ENCODE data around the gene LAMA2.
"Not testable (repeated sequence)": the region's sequence is repeated elsewhere in the genome, so short reads cannot be mapped to it uniquely, and the experiment has no call there.

The LAMA2 gene

DNA sequence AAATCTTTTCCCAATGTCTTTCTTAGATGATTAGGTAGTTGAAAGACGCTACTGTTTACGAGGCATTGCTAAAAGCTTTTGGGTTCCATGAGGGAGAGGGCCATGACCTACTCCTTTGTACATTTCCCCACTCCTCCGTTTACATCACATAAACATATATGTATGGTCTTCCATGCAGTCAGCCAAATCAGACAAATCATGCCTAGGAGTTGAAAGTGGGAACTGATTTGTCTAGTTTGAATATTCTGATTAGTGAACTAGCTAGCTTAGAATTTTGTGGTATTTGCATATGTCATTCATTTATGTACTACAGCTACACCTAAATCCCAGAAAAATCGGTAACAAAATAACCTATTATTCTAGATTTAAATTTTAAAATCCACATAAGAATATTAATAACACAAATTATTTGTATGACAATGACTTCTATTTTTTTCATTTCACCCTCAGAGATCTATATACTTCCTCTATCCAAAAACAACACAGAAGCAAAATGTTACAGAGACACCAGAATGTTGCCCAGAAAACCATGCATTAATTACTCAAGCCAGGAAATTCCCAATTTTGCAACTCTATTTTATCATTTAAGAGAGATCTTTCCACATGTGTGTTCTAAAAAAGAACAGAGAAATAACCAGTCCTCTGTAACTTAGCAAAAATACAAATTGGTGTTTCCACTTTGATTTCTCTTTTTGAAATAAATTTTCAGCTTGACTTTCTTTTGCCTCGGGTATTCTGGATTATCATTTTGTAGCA is 231.9 kb downstream of the LAMA2 start:
- in situ Hi-C loops (cut with MboI; ENCODE audit: low sequenced_read_pairs) = no loop called here

DNA sequence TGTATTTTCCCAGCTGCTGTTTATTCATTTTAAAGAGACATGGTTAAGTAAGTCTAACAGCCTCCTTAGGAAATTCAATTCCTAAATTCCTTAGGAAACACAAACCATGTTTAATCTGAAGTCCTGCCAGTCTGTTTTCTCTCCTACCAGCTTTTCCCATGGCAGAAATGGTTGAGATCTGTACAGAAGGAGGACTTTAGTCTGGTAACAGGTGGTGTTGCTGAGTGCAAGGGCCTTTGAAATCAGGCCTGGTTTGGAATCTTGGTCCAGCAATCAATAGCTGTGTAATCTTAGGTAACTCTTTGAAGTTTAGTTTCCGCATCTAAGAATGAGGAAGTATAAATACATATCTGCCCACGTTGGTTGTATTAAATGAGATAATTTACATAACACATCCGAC is 232.5 kb downstream of the LAMA2 start:
- in situ Hi-C loops (cut with MboI; ENCODE audit: low sequenced_read_pairs) = no loop called here

DNA sequence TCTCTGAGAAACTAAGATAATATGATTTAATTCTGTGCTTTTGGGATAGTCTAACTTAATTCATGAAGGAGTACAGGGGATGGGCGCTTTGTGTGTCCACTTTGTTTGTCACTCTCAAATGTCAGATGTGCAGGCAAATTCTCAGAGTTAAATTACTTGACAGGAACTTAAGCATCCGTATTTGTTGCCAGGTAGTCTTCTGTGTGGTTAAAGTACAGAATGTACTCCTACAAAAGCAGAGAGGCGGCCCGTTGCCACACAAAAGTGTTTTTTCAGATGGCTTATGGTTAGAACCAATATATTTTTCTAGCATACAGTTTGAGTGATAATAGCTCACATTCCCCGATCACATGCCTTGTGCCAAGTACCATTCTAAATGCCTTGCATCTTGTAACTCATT is 234.4 kb downstream of the LAMA2 start:
- in situ Hi-C loops (cut with MboI; ENCODE audit: low sequenced_read_pairs) = no loop called here

DNA sequence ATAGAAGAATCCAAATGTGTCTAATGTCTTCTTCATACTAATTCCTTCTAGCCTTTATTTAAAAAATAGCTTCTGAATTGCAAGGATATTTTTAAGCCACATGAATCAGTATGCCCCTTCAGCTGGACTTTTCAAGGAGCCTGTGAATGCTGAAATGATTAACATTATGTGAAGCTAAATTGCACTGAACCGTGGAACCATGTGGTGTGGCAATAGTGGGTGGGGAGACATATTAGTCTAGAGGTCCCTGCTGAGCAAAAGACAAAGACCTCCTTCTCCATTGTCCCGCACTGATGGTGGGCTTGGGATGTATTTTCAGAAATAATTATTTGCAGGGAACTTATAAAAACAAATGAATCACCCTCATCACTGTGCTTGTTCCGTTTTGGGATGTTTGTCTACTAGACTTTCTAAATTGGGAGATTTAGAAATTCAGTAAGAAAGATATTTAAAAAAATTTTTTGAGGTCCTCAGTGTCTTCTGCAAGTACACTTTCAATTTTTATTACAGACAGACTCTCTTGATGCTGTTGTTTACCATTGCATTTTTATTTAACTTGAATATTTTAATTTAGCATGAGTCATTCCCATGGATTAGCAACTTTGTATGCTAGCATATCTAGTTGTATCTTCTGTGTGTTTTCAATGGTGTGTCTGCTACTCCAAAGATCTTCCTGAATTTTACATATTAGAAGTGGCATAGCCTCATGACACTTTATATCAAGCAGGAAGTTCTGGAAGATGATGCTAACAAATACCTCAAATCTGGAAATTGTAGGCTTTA is 238.1 kb downstream of the LAMA2 start:
- in situ Hi-C loops (cut with MboI; ENCODE audit: low sequenced_read_pairs) = no loop called here

DNA sequence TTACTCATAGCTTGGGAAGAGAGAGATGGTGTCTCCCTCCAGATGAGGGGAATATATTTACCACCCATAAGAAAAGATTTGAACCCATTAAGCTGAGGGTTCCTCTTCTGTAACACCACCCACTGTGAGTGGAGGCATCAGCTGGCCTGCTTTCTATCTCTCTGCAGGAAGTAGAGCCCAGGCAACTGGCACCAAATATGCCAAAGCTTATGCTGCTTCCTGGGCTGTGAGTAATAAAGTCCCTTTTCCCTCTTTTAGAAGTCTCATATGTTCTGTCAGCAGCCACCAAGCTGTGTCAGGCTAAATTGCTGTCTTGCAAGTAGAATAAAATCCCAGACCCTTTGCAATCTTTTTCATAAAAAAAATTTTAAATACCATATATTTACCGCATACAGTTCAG is 241.4 kb downstream of the LAMA2 start:
- in situ Hi-C loops (cut with MboI; ENCODE audit: low sequenced_read_pairs) = no loop called here

DNA sequence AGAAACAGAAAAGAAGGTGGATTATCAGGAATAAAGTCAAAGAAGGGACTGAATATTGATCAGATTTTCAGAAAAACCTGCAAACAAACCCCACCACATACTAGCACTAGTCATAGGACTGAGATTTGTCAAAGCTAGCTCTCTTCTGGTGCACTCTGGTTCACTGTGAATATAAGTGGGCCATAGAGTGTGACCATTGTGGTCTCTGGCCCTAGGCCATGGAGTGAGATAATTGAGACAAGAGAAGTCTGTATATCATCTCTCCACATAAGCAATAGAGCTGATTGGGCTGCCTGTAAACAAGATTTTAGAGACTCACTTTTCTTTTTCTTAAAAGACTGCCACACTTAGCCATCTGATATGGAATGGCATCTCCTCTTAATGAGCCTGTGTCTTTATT is 247.2 kb downstream of the LAMA2 start:
- in situ Hi-C loops (cut with MboI; ENCODE audit: low sequenced_read_pairs) = no loop called here

DNA sequence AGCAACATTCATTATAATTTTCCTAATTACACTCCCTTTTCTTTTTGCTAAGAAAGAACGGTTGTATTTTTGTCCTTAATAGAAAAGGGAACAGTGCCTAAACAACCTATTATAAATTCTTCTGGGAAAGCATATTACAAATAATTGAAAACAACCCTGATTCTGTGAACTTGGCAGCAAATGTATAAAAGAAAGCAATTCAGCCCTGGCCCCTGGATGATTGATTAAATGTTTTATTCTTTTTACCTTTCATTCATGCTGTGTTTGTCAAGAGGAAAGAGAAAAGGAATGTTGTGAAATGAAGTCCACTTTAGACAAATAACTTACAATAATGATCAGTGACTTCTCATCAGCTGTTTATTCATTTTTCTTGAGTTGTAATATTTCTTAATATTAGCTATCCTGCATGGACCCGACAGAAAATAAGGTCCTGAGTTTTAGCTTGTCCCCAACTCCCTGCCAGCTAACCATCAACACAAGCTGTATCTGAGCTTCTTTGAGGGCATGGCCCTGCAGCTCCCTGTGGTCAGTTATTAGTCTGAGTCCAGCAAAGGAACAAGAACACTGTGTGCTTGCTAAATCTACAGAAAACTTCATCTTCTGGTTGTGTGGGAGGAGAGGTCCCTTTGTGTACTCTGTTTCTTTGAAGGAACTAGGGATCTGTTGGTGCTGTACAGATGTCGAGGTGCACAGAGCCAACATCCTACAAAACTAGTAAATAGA is 248.2 kb downstream of the LAMA2 start:
- in situ Hi-C loops (cut with MboI; ENCODE audit: low sequenced_read_pairs) = no loop called here

DNA sequence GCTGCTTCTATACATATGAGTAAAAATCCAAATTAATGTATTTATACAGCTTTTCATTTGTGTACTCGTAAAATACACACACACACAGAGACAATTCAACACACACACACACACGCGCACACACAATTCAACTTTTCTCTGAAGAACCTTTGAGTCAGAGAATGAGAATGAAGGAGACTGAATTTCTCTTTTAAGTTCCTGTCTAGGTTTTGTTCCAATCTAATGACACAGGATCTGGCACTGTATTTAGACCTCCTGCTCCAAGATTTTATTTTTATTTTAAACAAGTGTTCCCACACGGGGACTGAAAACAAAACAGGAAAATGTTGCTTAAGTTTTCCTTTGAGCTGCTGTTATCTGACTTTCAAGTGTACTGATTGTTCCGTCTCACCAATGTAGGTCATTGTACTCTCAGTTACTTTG is 250.8 kb downstream of the LAMA2 start:
- in situ Hi-C loops (cut with MboI; ENCODE audit: low sequenced_read_pairs) = no loop called here

DNA sequence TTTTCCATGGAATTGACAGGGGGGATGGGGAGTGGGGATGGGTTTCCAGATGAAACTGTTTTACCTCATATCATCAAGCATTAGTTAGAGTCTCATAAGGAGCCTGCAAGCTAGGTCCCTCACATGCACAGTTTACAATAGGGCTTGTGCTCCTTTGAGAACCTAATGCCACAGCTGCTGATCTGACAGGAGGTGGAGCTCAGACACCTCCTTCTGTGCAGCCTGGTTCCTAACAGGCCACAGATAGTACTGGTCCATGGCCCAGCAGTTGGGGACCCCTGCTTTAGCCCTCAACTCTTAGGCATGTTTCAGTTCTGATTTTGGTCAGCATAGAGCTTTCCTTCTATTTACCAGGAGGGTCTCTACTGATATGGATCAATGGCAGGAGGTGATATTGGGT is 251.6 kb downstream of the LAMA2 start:
- in situ Hi-C loops (cut with MboI; ENCODE audit: low sequenced_read_pairs) = no loop called here

DNA sequence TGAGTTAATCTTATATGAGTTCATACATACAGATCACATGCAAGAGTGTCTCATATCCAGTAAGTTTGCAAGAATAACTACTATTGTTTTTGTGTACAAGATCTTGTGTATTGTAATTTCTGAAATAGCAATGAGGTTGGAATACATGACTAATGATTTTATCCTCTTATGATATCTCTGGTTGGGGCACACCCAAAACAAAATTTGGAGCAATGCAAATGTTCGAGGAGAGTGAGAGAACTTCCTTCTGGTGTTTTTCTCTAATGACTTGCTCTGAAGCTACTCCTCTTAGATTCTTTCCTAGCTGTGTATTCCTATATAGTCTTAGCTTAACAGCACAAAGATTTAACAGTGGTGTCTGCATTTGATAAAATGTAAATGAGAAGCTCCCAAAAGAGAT is 252.5 kb downstream of the LAMA2 start:
- in situ Hi-C loops (cut with MboI; ENCODE audit: low sequenced_read_pairs) = no loop called here

DNA sequence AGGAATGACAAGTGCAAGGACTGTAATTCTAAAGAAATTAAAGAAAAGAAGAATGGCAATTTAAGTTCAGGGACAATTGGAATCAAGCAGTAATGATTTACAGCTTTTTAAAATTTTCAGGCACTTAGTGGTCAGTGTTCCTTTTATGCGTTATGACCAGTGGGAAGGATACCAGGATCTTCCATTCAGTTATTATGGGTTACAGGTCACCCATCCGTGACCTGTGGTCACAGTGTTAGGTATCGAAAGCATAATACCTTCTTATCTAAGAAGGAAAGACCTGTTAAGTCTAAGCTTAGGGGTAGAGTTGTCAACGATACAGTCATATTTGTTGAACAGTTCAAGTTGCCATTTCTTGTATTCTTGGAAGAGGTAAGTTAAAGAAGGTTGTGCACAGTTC is 253.8 kb downstream of the LAMA2 start:
- in situ Hi-C loops (cut with MboI; ENCODE audit: low sequenced_read_pairs) = no loop called here

DNA sequence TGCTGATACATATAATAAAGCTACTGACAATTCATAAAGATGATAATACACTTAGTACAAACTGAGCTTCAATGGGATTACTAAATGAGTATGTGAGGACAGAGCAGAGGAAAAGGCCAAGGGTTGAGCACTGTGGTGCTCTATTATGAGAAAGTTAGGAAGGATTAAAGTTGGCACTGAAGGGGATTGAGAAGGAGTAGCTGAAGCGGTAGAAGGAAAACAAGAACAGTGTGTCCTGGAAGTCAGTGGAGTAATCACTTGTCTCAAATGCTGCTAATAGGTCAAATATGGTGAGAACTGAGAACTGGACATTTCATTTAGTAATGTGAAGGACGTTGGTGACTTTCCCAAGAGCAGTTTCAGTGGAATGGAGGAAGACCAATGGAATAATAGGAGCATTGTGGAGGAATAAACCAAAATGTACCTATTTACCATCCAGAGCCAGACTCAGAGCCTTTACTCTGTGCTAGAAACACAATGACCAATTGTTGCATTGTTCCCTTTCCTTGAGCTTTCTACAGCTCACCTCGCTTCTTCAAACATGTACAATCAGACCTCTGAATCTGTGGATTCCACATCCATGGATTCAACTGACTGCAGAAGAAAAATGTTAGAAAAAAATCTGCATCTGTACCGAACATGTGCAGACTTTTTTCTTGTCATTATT is 255.9 kb downstream of the LAMA2 start:
- in situ Hi-C loops (cut with MboI; ENCODE audit: low sequenced_read_pairs) = no loop called here

DNA sequence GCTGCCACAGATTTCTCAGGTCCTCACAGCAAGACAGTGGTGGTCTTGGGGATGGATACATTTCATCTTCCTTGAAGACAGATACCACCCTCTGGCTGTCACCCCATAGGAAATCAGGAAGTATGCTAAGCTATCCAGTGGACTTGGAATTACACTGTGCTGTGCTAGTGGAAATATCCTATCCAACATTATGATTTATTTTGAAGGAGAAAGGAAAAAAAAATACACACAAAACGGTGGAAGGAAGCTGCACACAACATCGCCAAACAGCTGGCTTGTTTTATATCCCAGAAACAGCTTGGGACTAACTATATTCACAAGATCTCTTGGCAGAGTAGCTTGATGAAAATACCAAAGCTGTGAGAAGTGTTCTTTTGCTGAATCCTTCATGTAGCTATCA is 257.6 kb downstream of the LAMA2 start:
- in situ Hi-C loops (cut with MboI; ENCODE audit: low sequenced_read_pairs) = no loop called here

DNA sequence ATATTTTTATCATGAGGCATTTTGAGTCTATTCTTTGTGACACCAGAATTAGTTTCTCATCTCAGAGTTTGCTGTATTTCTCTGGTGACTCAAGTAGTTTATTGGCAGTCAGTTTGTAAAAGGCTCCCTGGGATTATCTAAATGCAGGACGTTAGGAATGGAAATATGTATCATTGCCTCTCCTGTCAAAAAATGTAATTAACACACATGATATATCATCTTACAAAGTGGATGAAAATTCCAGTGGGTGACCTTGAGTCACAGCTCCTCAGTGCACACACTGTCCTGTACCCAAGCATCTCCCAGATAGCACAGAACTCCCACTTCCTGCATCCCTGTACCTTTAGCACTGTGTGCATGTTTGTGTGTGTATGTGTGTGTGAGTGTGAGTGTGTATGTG is 258.6 kb downstream of the LAMA2 start:
- in situ Hi-C loops (cut with MboI; ENCODE audit: low sequenced_read_pairs) = no loop called here

DNA sequence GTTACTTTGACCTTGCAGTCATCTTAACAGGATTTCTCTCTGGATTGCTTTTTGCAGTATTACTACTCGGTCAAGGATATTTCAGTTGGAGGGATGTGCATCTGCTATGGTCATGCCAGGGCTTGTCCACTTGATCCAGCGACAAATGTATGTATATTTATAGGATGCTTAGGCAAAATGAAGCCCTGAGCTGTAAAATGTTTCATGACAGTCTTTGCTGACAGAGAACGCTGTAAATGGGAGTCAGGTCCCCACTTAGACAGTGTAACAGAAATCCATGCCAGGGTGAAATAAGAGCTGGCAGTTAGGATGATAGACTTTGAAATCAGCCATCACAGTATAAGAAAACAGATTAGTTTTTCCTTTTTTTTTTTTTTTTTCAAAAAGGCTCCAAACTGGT is 264.0 kb downstream of the LAMA2 start:
- in situ Hi-C loops (cut with MboI; ENCODE audit: low sequenced_read_pairs) = no loop called here

DNA sequence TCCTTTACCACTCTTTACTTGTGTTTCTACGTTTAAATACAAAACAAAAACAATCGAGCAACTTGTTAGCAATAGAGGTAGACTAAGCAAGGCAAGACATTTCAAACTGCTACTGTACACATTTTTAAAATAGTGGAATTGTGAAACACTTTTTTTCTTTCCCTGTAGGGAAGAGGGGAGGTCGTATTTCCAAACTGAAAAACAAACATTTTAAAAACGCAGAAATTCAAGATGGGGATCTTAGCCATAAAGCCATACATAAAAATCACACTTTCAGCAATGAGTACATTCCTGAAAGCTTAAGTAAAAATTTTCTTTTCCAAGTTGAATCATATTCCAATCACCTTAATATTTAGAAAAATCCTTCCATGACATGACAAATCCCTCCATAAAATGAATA is 267.6 kb downstream of the LAMA2 start:
- in situ Hi-C loops (cut with MboI; ENCODE audit: low sequenced_read_pairs) = no loop called here

DNA sequence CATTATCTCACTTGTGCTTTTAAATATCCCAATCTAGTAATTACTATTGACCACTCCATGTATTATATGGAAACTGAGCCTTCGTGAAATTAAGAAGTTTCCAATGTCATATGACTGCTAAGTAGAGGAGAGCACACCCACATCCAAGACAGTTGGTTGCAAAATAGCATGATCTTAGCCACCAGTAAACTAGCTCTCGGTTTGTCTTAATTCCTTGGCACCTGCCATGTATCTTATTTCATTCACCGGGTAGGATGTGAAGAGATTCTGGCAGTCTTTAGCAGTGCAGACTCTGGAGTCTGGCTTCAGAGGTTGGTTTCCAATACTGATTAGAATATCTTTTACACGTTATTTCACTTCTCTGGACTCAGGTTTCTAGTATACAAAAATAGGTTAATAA is 270.3 kb downstream of the LAMA2 start:
- in situ Hi-C loops (cut with MboI; ENCODE audit: low sequenced_read_pairs) = no loop called here

DNA sequence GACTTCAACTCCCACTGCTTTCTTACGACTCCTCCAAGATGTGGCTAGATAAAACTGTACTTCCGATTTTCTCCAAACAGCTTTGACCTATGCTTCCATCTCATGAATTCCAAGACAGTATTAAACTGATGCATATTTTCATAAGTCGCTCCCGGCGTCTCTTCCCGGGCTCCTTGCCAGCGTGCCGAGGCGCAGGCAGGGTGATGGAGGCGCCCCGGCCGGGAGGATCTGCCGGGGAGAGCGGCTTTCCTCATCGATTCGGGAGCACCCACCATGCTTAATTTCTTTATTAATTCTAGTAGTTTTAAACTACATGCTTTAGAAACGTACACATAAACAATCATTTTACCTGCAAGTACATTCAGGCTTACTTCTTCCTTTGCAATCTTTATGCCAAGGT is 276.3 kb downstream of the LAMA2 start:
- in situ Hi-C loops (cut with MboI; ENCODE audit: low sequenced_read_pairs) = not testable (repeated sequence)

DNA sequence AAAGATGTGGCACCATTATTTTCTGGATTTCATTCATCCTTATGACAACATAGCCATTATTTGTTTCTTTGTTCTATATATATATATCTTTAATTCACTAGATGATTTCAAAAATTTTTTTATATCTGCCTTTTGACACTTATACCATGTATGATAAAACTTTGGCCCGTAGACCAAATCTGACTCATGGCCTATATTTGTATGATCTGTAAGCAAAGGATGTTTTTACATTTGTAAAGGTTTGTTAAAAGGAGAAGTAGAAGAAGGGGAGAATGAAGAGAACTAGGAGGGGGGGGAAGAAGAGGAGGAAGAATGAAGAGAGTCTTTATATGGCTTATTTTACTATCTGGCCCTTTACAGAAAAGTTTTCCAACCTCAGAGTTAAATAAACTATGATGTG is 279.7 kb downstream of the LAMA2 start:
- in situ Hi-C loops (cut with MboI; ENCODE audit: low sequenced_read_pairs) = no loop called here

DNA sequence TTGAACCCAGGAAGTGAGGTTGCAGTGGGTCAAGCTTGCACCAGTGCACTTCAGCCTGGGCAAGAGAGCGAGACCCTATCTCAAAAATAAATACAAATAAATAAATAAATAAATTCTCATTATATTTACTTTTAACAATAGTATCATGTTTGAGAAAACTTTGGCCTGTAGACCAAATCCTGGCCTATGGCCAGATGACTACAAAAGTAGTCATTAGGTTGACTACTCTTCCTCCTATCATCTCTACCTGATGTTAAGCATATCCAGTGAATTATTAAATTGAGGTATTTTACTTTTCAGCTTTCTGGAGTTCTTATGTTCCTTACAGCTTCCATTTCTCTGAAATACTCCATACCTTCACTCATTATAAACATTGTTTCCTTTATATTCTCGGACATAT is 280.6 kb downstream of the LAMA2 start:
- in situ Hi-C loops (cut with MboI; ENCODE audit: low sequenced_read_pairs) = no loop called here

DNA sequence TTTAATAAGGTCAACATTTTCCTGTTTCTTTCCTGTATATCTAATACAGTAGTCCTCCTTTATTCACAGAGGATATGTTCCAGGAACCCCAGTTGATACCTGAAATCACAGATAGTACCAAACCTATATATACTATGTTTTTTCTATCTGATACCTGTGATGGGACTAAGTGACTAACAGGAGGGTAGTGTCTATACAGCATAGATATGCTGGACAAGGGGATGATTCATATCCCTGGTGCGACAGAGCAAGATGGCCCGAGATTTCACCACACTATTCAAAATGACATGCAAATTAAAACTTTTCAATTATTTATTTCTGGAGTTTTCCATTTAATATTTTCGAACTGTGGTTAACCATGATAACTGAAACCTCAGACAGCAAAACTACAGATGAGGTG is 281.1 kb downstream of the LAMA2 start:
- in situ Hi-C loops (cut with MboI; ENCODE audit: low sequenced_read_pairs) = no loop called here

Data from HL-60/S4 treated with phorbol 12-myristate 13-acetate at 8.2 ng/mL for 4 days and 3 days (cell line).